Ureter (tissue), 1 donor: ENCODE data around the gene C7. TPM values are rescaled to one million over a fixed set of nuclear protein-coding genes. Genes with fewer than 3 reads are reported as not detected.
A peak's percentile ranks its signal among the peaks of the same experiment; 100 is the strongest.
"Not testable (repeated sequence)": the region's sequence is repeated elsewhere in the genome, so short reads cannot be mapped to it uniquely, and the experiment has no call there.

Experiments
- DNase-seq: peaks from one replicate; pipeline ENCODE4 v3.0.0-alpha.2; 2020; ENCODE audit warnings: low spot score
- total RNA-seq: library from RNA; stranded (reverse); gene quantifications from one replicate; pipeline ENCODE4 v1.2.4, GENCODE V29; 2023
- donor health status: DM: yes; HTN: yes; CAD: no.

The C7 gene
- total RNA-seq: 209 TPM

DNA sequence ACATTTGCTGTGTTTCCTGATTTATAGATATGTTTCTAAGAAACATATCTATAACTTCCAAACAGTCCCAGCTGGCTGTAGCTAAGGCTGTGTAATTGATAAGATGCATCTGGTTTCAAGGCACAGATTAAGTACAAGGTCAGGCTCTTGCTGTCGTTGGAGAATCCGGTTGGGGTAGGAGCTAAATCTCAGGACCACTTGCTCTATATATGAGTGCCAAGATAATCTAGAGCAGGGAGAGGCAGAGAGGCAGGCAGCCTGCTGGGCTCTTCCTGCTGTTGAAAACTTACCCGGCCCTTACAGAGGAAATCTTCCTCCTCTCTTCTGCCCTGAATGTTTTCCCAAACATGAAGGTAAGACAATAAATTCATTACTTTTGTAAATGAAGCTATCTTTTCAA, at the start of gene C7:
C7 (plus strand) TSS at position 234 of the 400 bp plus-strand sequence; CDS start at position 348, 114 bp downstream.
- no peak for DNase-seq

DNA sequence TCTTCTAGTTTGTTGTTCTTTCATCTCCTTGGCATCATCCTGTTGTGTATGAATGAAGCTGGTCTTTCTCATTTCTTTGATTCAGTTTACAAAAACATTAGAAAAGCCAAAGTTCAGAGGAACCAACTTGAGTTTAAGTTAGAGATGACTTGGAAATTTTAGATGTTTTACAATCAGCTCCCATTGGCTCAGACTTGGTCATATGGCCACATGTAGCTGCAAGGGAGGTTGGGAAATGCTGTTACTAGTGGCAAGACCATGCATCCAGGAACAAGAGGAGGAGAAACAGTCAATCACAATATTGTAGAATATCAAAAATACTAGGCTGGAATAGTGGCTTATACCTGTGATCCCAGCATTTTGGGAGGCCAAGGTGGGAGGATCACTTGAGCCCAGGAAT, 48.6 kb upstream of the C7 start:
- DNase-seq: no peak

DNA sequence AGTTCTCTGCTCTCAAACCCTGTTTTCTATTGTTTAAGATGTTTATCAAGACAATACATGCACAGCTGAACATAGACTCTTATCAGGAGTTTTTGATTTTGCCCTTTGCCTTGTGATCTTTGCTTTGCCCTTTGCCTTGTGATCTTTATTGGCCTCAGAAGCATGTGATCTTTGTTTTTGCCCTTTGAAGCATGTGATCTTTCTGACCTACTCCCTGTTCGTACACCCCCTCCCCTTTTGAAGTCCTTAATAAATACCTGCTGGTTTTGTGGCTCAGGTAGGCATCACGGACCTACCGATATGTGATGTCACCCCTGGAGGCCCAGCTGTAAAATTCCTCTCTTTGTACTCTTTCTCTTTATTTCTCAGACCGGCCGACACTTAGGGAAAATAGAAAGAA, 44.3 kb upstream of the C7 start:
- not testable (repeated sequence) for DNase-seq

- DNase-seq: no peak
These were observed 42.5 kb upstream of the C7 start for GRCh38 chr5:40866844-40867243.

GRCh38 chr5:40869384-40869783, 39.9 kb upstream of the C7 start:
- no peak for DNase-seq

GRCh38 chr5:40871177-40871576, 38.1 kb upstream of the C7 start:
- no peak for DNase-seq

DNA sequence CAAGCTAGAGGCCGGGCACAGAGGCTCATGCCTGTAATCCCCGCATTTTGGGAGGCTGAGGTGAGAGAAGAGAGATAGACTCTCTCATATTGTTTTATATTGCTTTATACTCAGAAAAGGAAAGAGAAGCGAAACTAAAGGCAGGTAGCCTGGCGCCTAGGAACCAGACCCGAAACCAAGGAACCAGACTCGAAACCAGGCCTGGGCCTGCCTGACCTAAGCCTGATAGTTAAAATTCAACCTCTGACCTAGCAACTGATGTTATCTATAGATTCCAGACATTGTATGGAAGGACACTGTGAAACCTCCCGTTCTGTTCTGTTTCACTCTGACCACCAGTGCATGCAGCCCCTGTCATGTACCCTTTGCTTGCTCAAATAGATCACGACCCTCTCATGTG, 37.0 kb upstream of the C7 start:
- not testable (repeated sequence) for DNase-seq

DNA sequence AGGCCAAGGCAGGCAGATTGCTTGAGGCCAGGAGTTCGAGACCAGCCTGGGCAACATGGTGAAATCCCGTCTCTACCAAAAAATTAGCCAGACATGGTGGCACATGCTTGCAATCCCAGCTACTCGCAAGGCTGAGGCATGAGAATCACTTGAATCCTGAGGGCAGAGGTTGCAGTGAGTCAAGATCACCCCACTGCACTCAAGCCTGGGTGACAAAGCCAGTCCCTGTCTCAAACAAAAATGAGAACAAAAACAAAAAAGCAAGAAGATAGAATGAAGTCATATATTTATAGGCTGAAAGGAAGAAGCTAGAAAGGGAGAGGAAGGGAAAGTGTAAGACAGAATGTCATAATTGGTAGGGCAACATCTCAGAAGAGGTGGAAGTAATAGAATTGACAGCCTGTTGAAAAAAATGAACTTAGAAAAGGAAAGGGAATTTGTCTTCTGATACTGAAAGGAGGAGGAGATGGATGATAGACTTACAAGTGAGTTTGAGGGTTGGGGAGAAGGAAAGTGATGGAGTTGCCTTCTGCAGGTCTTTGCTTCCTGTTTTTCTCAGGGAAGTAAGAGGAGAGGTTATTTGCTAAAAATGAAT, 35.9 kb upstream of the C7 start:
- DNase-seq: no peak

DNA sequence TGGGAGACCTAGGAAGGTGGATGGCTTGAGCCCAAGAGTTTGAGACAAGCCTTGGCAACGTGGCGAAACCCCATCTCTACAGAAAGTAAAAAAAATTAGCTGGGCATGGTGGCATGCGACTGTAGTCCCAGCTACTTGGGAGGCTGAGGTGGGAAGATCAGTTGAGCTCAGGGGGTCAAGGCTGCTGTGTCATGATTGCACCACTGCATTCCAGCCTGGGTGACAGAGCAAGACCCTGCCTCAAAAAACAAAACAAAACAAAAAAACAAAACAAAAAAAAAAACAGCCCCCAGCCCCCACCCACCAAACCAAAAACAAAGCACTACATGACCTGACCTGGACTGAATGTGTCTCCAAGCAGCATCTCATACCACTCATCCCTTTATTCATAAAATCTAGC, 33.3 kb upstream of the C7 start:
- no peak for DNase-seq

DNA sequence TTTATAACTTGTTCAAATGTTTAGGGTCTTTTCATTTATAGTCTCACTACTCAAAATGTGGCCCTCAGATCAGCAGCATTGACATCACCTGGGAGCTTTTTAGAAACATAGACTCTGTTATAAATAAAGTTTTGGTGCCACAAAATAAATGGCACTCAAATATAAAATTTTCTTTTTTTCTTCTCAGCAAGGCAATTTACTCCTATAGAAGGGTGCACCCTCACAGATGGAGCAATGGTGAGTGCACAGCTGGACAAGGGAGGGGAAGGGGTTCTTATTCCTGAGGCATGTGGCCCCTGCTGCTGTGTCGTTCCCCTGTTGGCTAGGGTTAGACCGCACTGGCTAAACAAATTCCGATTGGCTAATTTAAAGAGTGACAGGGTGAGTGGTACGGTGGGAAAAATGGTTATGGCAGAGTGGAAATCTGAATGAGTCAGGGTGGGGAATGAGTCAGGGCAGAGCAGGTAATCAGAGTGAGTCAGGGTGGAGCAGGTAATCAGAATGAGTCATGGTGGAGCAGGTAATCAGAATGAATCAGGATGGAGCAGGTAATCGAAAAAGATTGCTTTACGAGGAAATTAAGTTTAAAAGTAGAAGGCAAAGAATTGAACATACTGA, 31.8 kb upstream of the C7 start:
- no peak for DNase-seq

DNA sequence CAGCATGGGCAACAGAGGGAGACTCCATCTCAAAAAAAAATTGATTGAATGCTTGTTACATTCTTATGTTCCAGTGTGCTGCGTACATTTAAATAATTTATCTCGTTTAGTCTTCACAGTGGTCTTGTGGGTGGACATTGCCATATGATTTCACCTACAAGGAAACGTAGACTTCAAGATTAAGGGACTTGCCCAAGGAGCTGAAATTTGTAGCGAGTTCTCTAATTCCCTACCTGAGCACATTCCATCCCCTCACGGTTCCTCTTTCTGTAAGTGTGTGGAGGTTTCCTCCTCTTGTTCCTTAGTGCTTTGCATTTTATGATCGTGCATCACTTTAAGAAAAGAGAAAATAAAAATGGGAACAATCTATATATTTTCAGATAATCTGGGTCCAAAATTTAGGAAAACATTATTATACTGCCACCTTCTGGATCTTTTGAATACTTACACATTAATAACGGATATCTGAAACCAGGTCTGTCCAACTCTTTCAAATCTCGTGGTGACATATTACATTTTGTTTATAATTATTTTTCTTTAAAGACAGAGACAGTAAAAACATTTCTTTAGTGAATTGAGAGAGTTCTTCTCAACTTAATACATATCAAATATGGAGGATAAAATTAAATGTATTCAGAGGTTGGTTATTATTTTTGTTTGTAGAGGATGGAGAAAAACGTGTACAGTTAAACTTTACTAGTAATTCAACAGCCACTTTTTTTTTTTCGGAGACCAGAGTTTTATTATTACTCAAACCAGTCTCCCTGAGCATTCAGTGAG, 29.9 kb upstream of the C7 start:
- DNase-seq: no peak

GRCh38 chr5:40882291-40882690, 27.0 kb upstream of the C7 start:
- no peak for DNase-seq

- DNase-seq: not testable (repeated sequence)
These were observed 26.2 kb upstream of the C7 start for GRCh38 chr5:40883051-40883450.

- DNase-seq: not testable (repeated sequence)
These were observed 13.6 kb upstream of the C7 start for GRCh38 chr5:40895440-40896425.

DNA sequence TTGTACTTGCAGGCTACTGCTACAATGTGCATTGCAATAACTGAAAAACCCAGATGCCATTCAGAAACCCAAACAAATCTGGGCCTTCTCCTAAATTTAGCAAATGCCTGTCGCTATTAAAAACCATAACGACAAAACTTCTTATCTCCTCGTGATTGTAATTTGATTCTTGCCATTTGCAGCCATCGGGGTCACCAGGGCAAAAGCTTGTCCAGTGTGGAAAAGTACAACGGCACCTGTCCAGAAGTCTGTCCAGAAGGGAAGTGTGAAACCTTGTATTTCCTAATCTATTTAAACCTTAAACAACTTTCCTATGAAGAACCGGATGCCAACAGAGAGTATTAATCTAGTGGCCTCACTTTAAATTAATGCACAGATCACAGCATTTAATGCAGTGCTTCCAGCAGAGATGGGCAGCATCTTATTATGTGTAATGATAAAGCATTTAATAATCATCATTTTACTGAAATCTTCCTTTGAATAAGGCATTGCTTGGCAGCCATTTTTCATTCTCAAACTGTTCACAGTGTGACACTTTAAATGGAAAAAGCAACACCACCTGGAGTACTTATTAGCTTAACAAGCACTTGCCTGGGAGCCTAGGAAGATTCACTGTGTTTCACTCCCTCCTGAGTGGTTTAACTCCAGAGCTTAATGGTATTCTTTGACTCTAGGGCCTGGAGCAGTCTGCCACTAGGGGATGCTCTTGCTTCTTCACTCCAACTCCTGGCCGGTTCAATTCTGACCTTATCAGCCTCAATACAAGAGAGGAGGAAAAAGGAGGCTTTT, 4.9 kb upstream of the C7 start:
- DNase-seq: peak; percentile 79

DNA sequence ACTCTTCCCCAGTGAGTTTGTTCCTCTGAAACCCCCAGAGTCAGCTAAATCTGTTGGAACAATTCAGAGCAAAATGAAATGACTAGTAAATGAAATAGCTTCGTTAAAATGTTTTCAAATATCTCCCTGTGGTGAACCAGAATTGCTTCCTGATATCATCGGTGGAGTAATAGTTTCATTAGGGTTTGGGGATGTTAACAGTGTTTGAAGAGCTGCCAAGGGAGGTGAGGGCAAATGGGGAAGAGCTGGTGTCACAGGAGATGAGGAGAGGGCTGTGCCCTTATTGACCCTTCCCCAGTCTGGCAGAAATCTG, 4.3 kb upstream of the C7 start:
- no peak for DNase-seq

- no peak for DNase-seq
These were observed 2.9 kb upstream of the C7 start for GRCh38 chr5:40906351-40906751.

GRCh38 chr5:40909723-40910122, 426 bp downstream of the C7 start:
- DNase-seq: no peak

DNA sequence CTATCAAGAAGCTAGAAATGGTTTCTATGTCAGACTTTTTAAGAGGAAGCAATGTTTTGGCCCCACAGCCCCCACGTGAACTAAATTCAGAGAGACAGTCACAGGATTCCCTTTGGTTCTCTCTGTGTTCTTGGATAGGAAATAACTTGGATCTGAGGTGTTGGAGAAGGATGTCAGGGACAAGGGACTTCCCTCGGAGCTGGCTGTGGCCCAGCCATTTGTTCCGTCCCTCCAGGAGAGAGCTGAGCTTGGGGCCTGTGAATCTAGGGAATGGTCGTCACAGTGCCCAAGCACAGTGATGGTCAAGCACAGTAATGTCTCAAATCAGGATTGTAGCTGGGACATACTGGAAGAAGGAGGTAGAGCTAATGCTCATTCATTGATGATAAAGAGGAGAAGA, 2.0 kb downstream of the C7 start:
- no peak for DNase-seq

DNA sequence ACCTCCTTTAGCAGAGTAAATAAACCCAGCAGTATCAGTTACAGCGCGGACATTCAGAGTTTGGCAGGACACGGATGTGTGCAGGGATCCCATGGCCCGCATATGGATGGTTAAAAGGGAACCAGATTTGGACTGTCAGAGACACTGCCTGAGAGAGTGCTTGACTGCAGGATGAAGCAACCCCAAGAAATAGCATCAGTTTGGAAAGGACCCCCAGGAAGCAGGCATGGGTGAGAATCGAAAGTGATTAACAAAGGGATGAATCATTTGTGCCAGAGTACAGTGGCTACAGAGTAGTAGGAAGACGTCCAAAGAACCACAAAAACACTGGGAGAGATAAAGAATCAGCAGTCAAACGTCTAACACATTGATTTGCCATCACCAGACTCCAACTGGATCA, 5.5 kb downstream of the C7 start:
- DNase-seq: no peak

GRCh38 chr5:40915341-40915926, 6.1 kb downstream of the C7 start:
- no peak for DNase-seq
